ENCODE results near the gene ATR. TPM values are rescaled to one million over a fixed set of nuclear protein-coding genes. Genes with fewer than 3 reads are reported as not detected.
A peak's percentile ranks its signal among the peaks of the same experiment; 100 is the strongest.

ATR gene
- total and polyA plus RNA-seq, 9 of the 15 experiments (the other 6 are each of a cell fraction or from before 2014, with no cell fraction given) = 18.0 to 37.8 (median 23.2) TPM

DNA sequence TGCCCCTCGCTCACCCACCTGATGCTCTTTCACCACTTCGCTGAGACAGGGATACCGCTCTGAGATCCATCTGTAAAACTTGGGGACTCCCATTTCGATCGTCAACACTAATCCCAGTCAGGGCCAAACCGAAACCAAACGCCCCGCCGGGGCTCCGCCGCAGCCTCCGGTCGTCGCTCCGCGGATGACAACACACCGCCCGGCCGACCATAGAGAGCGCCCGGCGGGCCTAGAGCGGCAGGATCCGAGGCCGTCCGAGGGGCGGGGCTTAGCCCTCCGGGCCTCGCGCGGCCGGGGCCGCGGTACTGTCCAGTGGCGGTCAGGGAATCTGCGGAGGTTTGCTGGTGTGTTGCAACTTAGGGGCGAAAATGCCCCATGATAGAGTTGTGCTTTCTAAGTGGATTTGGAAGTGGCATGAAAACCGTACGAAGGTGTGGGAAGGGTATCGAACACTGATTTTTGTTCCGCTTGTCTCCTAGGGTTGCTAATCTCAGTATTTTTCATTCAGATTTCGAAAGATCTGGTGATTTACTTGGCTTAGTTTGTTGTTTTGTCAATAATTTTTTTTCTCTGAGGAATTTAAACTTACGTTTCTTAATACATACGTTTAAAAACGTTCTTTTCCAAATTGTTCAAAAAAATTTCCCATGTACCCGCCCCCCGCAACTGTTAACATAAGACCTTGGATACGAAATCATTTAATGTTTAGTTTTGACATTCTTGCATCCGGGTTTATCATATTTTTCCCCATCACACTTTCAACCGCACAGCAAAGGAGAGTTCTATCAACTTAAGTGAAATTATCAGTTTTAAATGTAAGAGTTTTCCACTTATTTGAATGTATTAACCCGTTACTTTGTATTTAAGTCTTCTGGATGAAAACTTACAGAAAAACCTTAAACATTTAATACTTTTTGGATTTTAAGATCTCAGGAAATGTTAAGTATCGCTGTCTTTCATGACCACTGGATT lies 130.4 kb downstream of the ATR start, which contains the start of gene XRN1 (continued):
- TF ChIP-seq, protein P1, sequence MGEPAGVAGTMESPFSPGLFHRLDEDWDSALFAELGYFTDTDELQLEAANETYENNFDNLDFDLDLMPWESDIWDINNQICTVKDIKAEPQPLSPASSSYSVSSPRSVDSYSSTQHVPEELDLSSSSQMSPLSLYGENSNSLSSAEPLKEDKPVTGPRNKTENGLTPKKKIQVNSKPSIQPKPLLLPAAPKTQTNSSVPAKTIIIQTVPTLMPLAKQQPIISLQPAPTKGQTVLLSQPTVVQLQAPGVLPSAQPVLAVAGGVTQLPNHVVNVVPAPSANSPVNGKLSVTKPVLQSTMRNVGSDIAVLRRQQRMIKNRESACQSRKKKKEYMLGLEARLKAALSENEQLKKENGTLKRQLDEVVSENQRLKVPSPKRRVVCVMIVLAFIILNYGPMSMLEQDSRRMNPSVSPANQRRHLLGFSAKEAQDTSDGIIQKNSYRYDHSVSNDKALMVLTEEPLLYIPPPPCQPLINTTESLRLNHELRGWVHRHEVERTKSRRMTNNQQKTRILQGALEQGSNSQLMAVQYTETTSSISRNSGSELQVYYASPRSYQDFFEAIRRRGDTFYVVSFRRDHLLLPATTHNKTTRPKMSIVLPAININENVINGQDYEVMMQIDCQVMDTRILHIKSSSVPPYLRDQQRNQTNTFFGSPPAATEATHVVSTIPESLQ (CRISPR knock-in tag; IDR thresholded peaks at IDR 0.05) = peak; percentile 92; the same call in 1 of the 2 replicates
- TF ChIP-seq TEAD2 (tag; IDR thresholded peaks at IDR 0.05) = no peak
- TF ChIP-seq, protein P2, sequence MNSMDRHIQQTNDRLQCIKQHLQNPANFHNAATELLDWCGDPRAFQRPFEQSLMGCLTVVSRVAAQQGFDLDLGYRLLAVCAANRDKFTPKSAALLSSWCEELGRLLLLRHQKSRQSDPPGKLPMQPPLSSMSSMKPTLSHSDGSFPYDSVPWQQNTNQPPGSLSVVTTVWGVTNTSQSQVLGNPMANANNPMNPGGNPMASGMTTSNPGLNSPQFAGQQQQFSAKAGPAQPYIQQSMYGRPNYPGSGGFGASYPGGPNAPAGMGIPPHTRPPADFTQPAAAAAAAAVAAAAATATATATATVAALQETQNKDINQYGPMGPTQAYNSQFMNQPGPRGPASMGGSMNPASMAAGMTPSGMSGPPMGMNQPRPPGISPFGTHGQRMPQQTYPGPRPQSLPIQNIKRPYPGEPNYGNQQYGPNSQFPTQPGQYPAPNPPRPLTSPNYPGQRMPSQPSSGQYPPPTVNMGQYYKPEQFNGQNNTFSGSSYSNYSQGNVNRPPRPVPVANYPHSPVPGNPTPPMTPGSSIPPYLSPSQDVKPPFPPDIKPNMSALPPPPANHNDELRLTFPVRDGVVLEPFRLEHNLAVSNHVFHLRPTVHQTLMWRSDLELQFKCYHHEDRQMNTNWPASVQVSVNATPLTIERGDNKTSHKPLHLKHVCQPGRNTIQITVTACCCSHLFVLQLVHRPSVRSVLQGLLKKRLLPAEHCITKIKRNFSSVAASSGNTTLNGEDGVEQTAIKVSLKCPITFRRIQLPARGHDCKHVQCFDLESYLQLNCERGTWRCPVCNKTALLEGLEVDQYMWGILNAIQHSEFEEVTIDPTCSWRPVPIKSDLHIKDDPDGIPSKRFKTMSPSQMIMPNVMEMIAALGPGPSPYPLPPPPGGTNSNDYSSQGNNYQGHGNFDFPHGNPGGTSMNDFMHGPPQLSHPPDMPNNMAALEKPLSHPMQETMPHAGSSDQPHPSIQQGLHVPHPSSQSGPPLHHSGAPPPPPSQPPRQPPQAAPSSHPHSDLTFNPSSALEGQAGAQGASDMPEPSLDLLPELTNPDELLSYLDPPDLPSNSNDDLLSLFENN (IDR thresholded peaks at IDR 0.05; ENCODE audit: low read depth in 2 of 2, low read length in 2 of 2) = peak in 1 of 2 experiments; percentile 23; a peak in 1 of 4 replicates
- TF ChIP-seq MED1 (CRISPR knock-in tag; IDR thresholded peaks at IDR 0.05; ENCODE audit: borderline replicate concordance) = no peak
- TF ChIP-seq CBFA2T2 (conservative IDR thresholded peaks at IDR 0.05) = no peak
- TF ChIP-seq, protein P3, sequence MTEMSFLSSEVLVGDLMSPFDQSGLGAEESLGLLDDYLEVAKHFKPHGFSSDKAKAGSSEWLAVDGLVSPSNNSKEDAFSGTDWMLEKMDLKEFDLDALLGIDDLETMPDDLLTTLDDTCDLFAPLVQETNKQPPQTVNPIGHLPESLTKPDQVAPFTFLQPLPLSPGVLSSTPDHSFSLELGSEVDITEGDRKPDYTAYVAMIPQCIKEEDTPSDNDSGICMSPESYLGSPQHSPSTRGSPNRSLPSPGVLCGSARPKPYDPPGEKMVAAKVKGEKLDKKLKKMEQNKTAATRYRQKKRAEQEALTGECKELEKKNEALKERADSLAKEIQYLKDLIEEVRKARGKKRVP (CRISPR knock-in tag; IDR thresholded peaks at IDR 0.05) = 0 out of 2 replicates have a peak, but pooled peaks have one; percentile 25
- TF ChIP-seq, protein P4, sequence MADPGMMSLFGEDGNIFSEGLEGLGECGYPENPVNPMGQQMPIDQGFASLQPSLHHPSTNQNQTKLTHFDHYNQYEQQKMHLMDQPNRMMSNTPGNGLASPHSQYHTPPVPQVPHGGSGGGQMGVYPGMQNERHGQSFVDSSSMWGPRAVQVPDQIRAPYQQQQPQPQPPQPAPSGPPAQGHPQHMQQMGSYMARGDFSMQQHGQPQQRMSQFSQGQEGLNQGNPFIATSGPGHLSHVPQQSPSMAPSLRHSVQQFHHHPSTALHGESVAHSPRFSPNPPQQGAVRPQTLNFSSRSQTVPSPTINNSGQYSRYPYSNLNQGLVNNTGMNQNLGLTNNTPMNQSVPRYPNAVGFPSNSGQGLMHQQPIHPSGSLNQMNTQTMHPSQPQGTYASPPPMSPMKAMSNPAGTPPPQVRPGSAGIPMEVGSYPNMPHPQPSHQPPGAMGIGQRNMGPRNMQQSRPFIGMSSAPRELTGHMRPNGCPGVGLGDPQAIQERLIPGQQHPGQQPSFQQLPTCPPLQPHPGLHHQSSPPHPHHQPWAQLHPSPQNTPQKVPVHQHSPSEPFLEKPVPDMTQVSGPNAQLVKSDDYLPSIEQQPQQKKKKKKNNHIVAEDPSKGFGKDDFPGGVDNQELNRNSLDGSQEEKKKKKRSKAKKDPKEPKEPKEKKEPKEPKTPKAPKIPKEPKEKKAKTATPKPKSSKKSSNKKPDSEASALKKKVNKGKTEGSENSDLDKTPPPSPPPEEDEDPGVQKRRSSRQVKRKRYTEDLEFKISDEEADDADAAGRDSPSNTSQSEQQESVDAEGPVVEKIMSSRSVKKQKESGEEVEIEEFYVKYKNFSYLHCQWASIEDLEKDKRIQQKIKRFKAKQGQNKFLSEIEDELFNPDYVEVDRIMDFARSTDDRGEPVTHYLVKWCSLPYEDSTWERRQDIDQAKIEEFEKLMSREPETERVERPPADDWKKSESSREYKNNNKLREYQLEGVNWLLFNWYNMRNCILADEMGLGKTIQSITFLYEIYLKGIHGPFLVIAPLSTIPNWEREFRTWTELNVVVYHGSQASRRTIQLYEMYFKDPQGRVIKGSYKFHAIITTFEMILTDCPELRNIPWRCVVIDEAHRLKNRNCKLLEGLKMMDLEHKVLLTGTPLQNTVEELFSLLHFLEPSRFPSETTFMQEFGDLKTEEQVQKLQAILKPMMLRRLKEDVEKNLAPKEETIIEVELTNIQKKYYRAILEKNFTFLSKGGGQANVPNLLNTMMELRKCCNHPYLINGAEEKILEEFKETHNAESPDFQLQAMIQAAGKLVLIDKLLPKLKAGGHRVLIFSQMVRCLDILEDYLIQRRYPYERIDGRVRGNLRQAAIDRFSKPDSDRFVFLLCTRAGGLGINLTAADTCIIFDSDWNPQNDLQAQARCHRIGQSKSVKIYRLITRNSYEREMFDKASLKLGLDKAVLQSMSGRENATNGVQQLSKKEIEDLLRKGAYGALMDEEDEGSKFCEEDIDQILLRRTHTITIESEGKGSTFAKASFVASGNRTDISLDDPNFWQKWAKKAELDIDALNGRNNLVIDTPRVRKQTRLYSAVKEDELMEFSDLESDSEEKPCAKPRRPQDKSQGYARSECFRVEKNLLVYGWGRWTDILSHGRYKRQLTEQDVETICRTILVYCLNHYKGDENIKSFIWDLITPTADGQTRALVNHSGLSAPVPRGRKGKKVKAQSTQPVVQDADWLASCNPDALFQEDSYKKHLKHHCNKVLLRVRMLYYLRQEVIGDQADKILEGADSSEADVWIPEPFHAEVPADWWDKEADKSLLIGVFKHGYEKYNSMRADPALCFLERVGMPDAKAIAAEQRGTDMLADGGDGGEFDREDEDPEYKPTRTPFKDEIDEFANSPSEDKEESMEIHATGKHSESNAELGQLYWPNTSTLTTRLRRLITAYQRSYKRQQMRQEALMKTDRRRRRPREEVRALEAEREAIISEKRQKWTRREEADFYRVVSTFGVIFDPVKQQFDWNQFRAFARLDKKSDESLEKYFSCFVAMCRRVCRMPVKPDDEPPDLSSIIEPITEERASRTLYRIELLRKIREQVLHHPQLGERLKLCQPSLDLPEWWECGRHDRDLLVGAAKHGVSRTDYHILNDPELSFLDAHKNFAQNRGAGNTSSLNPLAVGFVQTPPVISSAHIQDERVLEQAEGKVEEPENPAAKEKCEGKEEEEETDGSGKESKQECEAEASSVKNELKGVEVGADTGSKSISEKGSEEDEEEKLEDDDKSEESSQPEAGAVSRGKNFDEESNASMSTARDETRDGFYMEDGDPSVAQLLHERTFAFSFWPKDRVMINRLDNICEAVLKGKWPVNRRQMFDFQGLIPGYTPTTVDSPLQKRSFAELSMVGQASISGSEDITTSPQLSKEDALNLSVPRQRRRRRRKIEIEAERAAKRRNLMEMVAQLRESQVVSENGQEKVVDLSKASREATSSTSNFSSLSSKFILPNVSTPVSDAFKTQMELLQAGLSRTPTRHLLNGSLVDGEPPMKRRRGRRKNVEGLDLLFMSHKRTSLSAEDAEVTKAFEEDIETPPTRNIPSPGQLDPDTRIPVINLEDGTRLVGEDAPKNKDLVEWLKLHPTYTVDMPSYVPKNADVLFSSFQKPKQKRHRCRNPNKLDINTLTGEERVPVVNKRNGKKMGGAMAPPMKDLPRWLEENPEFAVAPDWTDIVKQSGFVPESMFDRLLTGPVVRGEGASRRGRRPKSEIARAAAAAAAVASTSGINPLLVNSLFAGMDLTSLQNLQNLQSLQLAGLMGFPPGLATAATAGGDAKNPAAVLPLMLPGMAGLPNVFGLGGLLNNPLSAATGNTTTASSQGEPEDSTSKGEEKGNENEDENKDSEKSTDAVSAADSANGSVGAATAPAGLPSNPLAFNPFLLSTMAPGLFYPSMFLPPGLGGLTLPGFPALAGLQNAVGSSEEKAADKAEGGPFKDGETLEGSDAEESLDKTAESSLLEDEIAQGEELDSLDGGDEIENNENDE (IDR thresholded peaks at IDR 0.05; ENCODE audit: low read depth, low read length) = no peak
